MM.1S (cell line): ENCODE data around the gene TCOF1.

Source experiments
- DNase-seq: peaks from one replicate; pipeline ENCODE4 v3.0.0-alpha.2; 2015
- H2AFZ ChIP-seq: fragments of 300-600 bp; sonication (generic); 2 replicates; pipeline ENCODE4 v1.6.0; 2016; ENCODE audit warnings: antibody characterized with exemption, low read length
- H3F3A ChIP-seq: fragments of 300-600 bp; sonication (generic); 2 replicates; pipeline ENCODE4 v1.6.1; 2016; ENCODE audit warnings: mild to moderate bottlenecking, antibody characterized with exemption, low read length, moderate library complexity, mixed read lengths; ENCODE audit not compliant: insufficient read depth
- H3K27ac ChIP-seq: fragments of 300-600 bp; sonication (generic); 2 replicates; pipeline ENCODE4 v1.5.1; 2016; ENCODE audit warnings: mild to moderate bottlenecking, low read length
- H3K27me3 ChIP-seq: fragments of 300-600 bp; sonication (generic); replicated peaks from 2 replicates; pipeline ENCODE4 v1.6.0; 2016; ENCODE audit warnings: low read length; ENCODE audit not compliant: insufficient read depth
- H3K36me3 ChIP-seq: fragments of 300-600 bp; sonication (generic); replicated peaks from 2 replicates; pipeline ENCODE4 v1.6.1; 2016; ENCODE audit warnings: mild to moderate bottlenecking, low read length, mixed read lengths; ENCODE audit not compliant: insufficient read depth
- H3K4me1 ChIP-seq: fragments of 300-600 bp; sonication (generic); 2 replicates; pipeline ENCODE4 v1.6.1; 2016; ENCODE audit warnings: low read length, mixed read lengths
- H3K4me2 ChIP-seq: fragments of 300-600 bp; sonication (generic); 2 replicates; pipeline ENCODE4 v1.6.0; 2016; ENCODE audit warnings: low read depth, low read length
- H3K4me3 ChIP-seq: fragments of 300-600 bp; sonication (generic); 2 replicates; pipeline ENCODE4 v1.5.1; 2016; ENCODE audit warnings: low read length, mixed read lengths
- H3K79me2 ChIP-seq: fragments of 300-600 bp; sonication (generic); 2 replicates; pipeline ENCODE4 v1.6.1; 2016; ENCODE audit warnings: mixed run types, low read length, mixed read lengths
- H3K9ac ChIP-seq: fragments of 300-600 bp; sonication (generic); 2 replicates; pipeline ENCODE4 v1.6.1; 2016; ENCODE audit warnings: low read length, mixed read lengths
- H3K9me2 ChIP-seq: fragments of 300-600 bp; sonication (generic); replicated peaks from 2 replicates; pipeline ENCODE4 v1.6.1; 2016; ENCODE audit warnings: mild to moderate bottlenecking, low read length, mixed read lengths; ENCODE audit not compliant: insufficient read depth
- H3K9me3 ChIP-seq: fragments of 300-600 bp; sonication (generic); replicated peaks from 2 replicates; pipeline ENCODE4 v1.6.1; 2016; ENCODE audit warnings: mild to moderate bottlenecking, low read length, mixed read lengths; ENCODE audit not compliant: insufficient read depth
- H4K20me1 ChIP-seq: fragments of 300-600 bp; sonication (generic); 2 replicates; pipeline ENCODE4 v1.6.1; 2016; ENCODE audit warnings: mild to moderate bottlenecking, low read length, moderate library complexity, mixed read lengths; ENCODE audit not compliant: insufficient read depth
- CTCF ChIP-seq: fragments of 300-600 bp; sonication (generic); IDR thresholded peaks from 2 replicates; pipeline ENCODE4 v1.5.1; 2016; ENCODE audit warnings: antibody characterized with exemption, low read length, mixed read lengths
- EZH2 ChIP-seq: fragments of 300-600 bp; sonication (generic); optimal IDR thresholded peaks from 2 replicates; pipeline ENCODE3; 2017; ENCODE audit warnings: low read depth, mild to moderate bottlenecking, antibody characterized with exemption, low read length, mixed read lengths
- EZH2phosphoT487 ChIP-seq: fragments of 300-600 bp; sonication (generic); IDR thresholded peaks from 2 replicates; pipeline ENCODE4 v1.6.1; 2018; ENCODE audit warnings: antibody characterized with exemption, low read length

Gene TCOF1

GRCh38 chr5:150391986-150392385 is 34.5 kb downstream of the TCOF1 start:
- H3K27ac ChIP-seq = no peak overlapping the region
- no peak for TF ChIP-seq EZH2
- TF ChIP-seq CTCF = no peak
- no peak for TF ChIP-seq EZH2phosphoT487
- no peak overlapping the region for H3K9ac ChIP-seq
- H3K4me3 ChIP-seq = no peak overlapping the region
- no peak overlapping the region for H3K4me2 ChIP-seq
- H3K9me3 ChIP-seq = no peaks in the 10 kb centered on the region
- no peaks in the 10 kb centered on the region for H4K20me1 ChIP-seq
- H3K79me2 ChIP-seq = no peaks in the 10 kb centered on the region
- H3K4me1 ChIP-seq = no peaks in the 10 kb centered on the region
- H3F3A ChIP-seq = no peaks in the 10 kb centered on the region
- no peak overlapping the region for H2AFZ ChIP-seq
- H3K36me3 ChIP-seq = peaks cover 5% of the 10 kb centered on the region
- H3K27me3 ChIP-seq = no peaks in the 10 kb centered on the region
- DNase-seq = no peak
- H3K9me2 ChIP-seq = no peaks in the 10 kb centered on the region

- H3K9me2 ChIP-seq = no peaks in the 10 kb centered on the region
- H3K79me2 ChIP-seq = no peaks in the 10 kb centered on the region
- H3K9ac ChIP-seq = no peak overlapping the region
- DNase-seq = no peak
- no peaks in the 10 kb centered on the region for H4K20me1 ChIP-seq
- H3K27ac ChIP-seq = no peak overlapping the region
- H3F3A ChIP-seq = no peaks in the 10 kb centered on the region
- no peak overlapping the region for H3K4me2 ChIP-seq
- H3K27me3 ChIP-seq = no peaks in the 10 kb centered on the region
- H3K36me3 ChIP-seq = peaks cover 3% of the 10 kb centered on the region
- TF ChIP-seq CTCF (no peak), EZH2 (no peak), EZH2phosphoT487 (no peak)
- no peaks in the 10 kb centered on the region for H3K4me1 ChIP-seq
- H2AFZ ChIP-seq = no peak overlapping the region
- H3K9me3 ChIP-seq = no peaks in the 10 kb centered on the region
- no peak overlapping the region for H3K4me3 ChIP-seq
Observed at GRCh38 chr5:150392680-150393079, 35.2 kb downstream of the TCOF1 start.

DNA sequence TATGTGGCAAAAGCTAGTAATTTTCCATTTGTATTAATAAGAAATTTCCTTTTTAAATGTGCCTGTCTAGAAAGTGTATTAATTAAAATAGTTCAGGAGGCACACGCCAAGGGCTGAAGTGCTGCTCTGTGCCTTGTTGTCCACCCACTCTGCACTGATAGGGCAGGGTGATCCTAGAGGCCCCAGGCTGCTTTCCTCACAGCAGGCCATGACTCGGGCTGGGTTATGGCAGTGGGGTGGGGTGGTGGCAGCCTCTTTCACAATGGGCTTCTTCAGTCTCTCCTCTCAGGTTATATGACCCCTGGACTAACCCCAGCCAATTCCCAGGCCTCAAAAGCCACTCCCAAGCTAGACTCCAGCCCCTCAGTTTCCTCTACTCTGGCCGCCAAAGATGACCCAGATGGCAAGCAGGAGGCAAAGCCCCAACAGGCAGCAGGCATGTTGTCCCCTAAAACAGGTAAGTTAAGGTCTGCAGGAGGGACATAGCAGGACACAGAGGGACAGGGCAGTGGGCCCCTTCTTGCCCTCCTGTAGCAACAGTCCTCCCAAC is 35.7 kb downstream of the TCOF1 start:
- Histone ChIP-seq H3F3A (peaks cover 2% of the 10 kb centered on the region; the same call in 1 of the 2 replicates), H3K9me2 (no peaks in the 10 kb centered on the region), H4K20me1 (no peaks in the 10 kb centered on the region), H3K9me3 (no peaks in the 10 kb centered on the region), H3K27me3 (no peaks in the 10 kb centered on the region), H3K27ac (no peak overlapping the region), H3K9ac (no peak overlapping the region), H3K4me3 (no peak overlapping the region), H3K4me2 (no peak overlapping the region), H3K4me1 (no peaks in the 10 kb centered on the region), H3K79me2 (no peaks in the 10 kb centered on the region), H2AFZ (no peak overlapping the region), H3K36me3 (peaks cover 3% of the 10 kb centered on the region; the same call in 1 of the 2 replicates)
- TF ChIP-seq EZH2 (no peak), EZH2phosphoT487 (no peak), CTCF (no peak)
- DNase-seq = no peak
